Right lobe of liver (tissue), 6 donors: ENCODE data around the gene OBSCN. TPM values are rescaled to one million over a fixed set of nuclear protein-coding genes. Genes with fewer than 3 reads are reported as not detected.
A peak's percentile ranks its signal among the peaks of the same experiment; 100 is the strongest.

Source experiments
- ATAC-seq, 4 donors: fragments of 200-7000 bp; cut with Tn5 transposase; one replicate each; pipeline ENCODE4 v1.9.1; 2020; ENCODE audit warnings: mild to moderate bottlenecking in 4 of 4, moderate library complexity in 4 of 4
- DNase-seq, 3 donors: peaks; one replicate each; pipeline ENCODE4 v3.0.0-alpha.2; 2020
- H3K27ac ChIP-seq, 3 donors: fragments of 200-600 bp; one replicate each; pipeline ENCODE4 v1.8.0; 2022
- H3K27me3 ChIP-seq, 2 donors: fragments of 200-600 bp; one replicate each; pipeline ENCODE4 v1.8.0; 2022
- H3K36me3 ChIP-seq, 4 donors: fragments of 200-600 bp; sonication (generic) in 1 of 4; one replicate each; pipeline versions ENCODE4 v1.5.1 to v1.8.0; 2017 to 2022; ENCODE audit warnings: control low read depth in 1 of 4
- H3K4me1 ChIP-seq, 4 donors: fragments of 200-600 bp; sonication (generic) in 1 of 4; one replicate each; pipeline versions ENCODE4 v1.5.1 to v1.8.0; 2017 to 2022; ENCODE audit warnings: control low read depth in 1 of 4
- H3K4me3 ChIP-seq, 3 donors: fragments of 200-600 bp; one replicate each; pipeline ENCODE4 v1.8.0; 2022
- H3K9me3 ChIP-seq, 4 donors: fragments of 200-600 bp; sonication (generic) in 1 of 4; one replicate each; pipeline versions ENCODE4 v1.5.1 to v1.8.0; 2017 to 2022; ENCODE audit warnings: control low read depth in 1 of 4
- POLR2A ChIP-seq: fragments of 450-650 bp; IDR thresholded peaks from one replicate; pipeline ENCODE4 v1.6.1; 2017; ENCODE audit warnings: antibody characterized with exemption, mild to moderate bottlenecking
- WGBS: methylation state at CpG from one replicate; pipeline ENCODE4 v1.1.6; 2018; ENCODE audit warnings: low coverage, low lambda C conversion rate; ENCODE audit not compliant: insufficient coverage; ENCODE audit errors: missing lambda C conversion rate; 5-methylcytosine and 5-hydroxymethylcytosine counted together
- intact Hi-C, 2 donors: fragments of 100-400 bp; cut with DNase I; formaldehyde crosslinking; loops; one replicate each; pipeline versions ENCODE4 v1.11.2 to v1.14.1; 2022
- total RNA-seq, 6 experiments: library from RNA; depleted of rRNA in 2 of 6; stranded (reverse); fragments of >200 nt in 2 of 6; fragmentation: NEBNext Ultra II Directional in 3 of 6; extraction: Animal tissue kit (Norgen Biotek cat#: 25700) in 3 of 6; gene quantifications; one replicate each; pipeline versions ENCODE4 v1.1.0 to v1.2.4, GENCODE V29; 2016 to 2023
- TF ChIP-seq, protein P1 (sequence below), 4 donors: fragments of 200-600 bp in 3 of 4; fragments of 450-650 bp in 1 of 4; IDR thresholded peaks; one replicate each; pipeline versions ENCODE4 v1.5.1 to v1.8.0; 2016 to 2022; ENCODE audit warnings: antibody characterized with exemption in 4 of 4, mild to moderate bottlenecking in 2 of 4
- donor health status: DM: no; HTN: yes; CAD: no.
- donor health status: DM: no; HTN: no; CAD: no.
- donor health status: DM: no; HTN: no; CAD: no.
- donor health status: DM: no; HTN: yes; CAD: no.
- donor health status: DM: no; HTN: yes; CAD: no.

OBSCN gene
- total RNA-seq, 6 experiments from 2014 or later = 0.43 to 3.5 (median 2.0) TPM

- no peaks in the 10 kb centered on the region for H3K36me3 ChIP-seq
- no peaks in the 10 kb centered on the region for H3K27me3 ChIP-seq
- DNase-seq = peak in 2 of 3 donors; percentile 7 to 35
- no peaks in the 10 kb centered on the region for H3K9me3 ChIP-seq
- intact Hi-C loops = no loop called here
- no peaks in the 10 kb centered on the region for H3K4me1 ChIP-seq
- TF ChIP-seq, protein P1, sequence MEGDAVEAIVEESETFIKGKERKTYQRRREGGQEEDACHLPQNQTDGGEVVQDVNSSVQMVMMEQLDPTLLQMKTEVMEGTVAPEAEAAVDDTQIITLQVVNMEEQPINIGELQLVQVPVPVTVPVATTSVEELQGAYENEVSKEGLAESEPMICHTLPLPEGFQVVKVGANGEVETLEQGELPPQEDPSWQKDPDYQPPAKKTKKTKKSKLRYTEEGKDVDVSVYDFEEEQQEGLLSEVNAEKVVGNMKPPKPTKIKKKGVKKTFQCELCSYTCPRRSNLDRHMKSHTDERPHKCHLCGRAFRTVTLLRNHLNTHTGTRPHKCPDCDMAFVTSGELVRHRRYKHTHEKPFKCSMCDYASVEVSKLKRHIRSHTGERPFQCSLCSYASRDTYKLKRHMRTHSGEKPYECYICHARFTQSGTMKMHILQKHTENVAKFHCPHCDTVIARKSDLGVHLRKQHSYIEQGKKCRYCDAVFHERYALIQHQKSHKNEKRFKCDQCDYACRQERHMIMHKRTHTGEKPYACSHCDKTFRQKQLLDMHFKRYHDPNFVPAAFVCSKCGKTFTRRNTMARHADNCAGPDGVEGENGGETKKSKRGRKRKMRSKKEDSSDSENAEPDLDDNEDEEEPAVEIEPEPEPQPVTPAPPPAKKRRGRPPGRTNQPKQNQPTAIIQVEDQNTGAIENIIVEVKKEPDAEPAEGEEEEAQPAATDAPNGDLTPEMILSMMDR (IDR thresholded peaks at IDR 0.05) = no peak
- no peak for TF ChIP-seq POLR2A
- no peak for ATAC-seq
- WGBS = 66% methylated on average over 9 of the region's 16 CpGs
- H3K27ac ChIP-seq = no peak overlapping the region
- H3K4me3 ChIP-seq = no peak overlapping the region
Measured at GRCh38 chr1:228291906-228292608, 84.2 kb downstream of the OBSCN start.

DNA sequence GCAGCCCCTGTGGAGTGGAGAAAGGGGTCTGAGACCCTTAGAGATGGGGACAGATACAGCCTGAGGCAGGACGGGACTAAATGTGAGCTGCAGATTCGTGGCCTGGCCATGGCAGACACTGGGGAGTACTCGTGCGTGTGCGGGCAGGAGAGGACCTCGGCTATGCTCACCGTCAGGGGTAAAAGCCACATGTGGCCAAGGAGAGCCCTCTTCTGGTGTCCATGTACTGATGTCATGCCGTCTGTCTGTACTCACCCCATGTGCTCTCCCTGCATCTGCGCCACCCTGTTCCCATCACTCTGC lies 84.7 kb downstream of the OBSCN start:
- no peaks in the 10 kb centered on the region for H3K36me3 ChIP-seq
- no peak overlapping the region for H3K4me3 ChIP-seq
- no peaks in the 10 kb centered on the region for H3K9me3 ChIP-seq
- no peaks in the 10 kb centered on the region for H3K4me1 ChIP-seq
- no peaks in the 10 kb centered on the region for H3K27me3 ChIP-seq
- no peak for TF ChIP-seq POLR2A
- TF ChIP-seq, protein P1 (IDR thresholded peaks at IDR 0.05) = no peak
- 67% methylated on average over 1 of the region's 9 CpGs for WGBS
- intact Hi-C loops = no loop called here
- H3K27ac ChIP-seq = no peak overlapping the region
- ATAC-seq = no peak
- DNase-seq = no peak

GRCh38 chr1:228293393-228293792 lies 85.5 kb downstream of the OBSCN start:
- Histone ChIP-seq H3K27ac (no peak overlapping the region), H3K27me3 (no peaks in the 10 kb centered on the region), H3K36me3 (no peaks in the 10 kb centered on the region), H3K4me3 (no peak overlapping the region), H3K4me1 (no peaks in the 10 kb centered on the region), H3K9me3 (no peaks in the 10 kb centered on the region)
- no peak for ATAC-seq
- TF ChIP-seq POLR2A = no peak
- TF ChIP-seq, protein P1 (IDR thresholded peaks at IDR 0.05) = no peak
- no peak for DNase-seq
- intact Hi-C loops = no loop called here
- 86% methylated on average over 10 of the region's 15 CpGs for WGBS

GRCh38 chr1:228293816-228294500 lies 86.1 kb downstream of the OBSCN start:
- 81% methylated on average over 7 of the region's 14 CpGs for WGBS
- Histone ChIP-seq H3K4me1 (no peaks in the 10 kb centered on the region), H3K27me3 (no peaks in the 10 kb centered on the region), H3K27ac (no peak overlapping the region), H3K4me3 (no peak overlapping the region), H3K36me3 (no peaks in the 10 kb centered on the region), H3K9me3 (no peaks in the 10 kb centered on the region)
- TF ChIP-seq, protein P1 (IDR thresholded peaks at IDR 0.05) = no peak
- TF ChIP-seq POLR2A = no peak
- ATAC-seq (no peak), DNase-seq (no peak)
- intact Hi-C loops = no loop called here
